Keratinocyte (primary cell): ENCODE results near the gene R3HDM2. TPM values are rescaled to one million over a fixed set of nuclear protein-coding genes. Genes with fewer than 3 reads are reported as not detected.

Source experiments
- DNase-seq: peaks from one replicate; pipeline ENCODE4 v3.0.0-alpha.2; 2011; ENCODE audit warnings: low read depth, missing footprints, low spot score
- FAIRE-seq: peaks from 2 replicates; lab custom pipeline; 2011; peaks lifted over from hg19 to GRCh38; lab: Jason Lieb, UNC
- H2AFZ ChIP-seq: 2 replicates; pipeline ENCODE4 v1.6.0; 2012; ENCODE audit warnings: low read length, control low read depth, inconsistent platforms; ENCODE audit not compliant: control insufficient read depth
- H3K27ac ChIP-seq: 2 replicates; pipeline ENCODE4 v1.5.1; 2011; ENCODE audit warnings: low read length; ENCODE audit not compliant: control insufficient read depth, insufficient read depth
- H3K27me3 ChIP-seq: 3 replicates; pipeline ENCODE4 v1.6.0; 2011; ENCODE audit warnings: low read length; ENCODE audit not compliant: control insufficient read depth, insufficient read depth; ENCODE audit errors: extremely low read depth
- H3K36me3 ChIP-seq, 2 experiments: 2 replicates in 1 of 2; 3 replicates in 1 of 2; pipeline ENCODE4 v1.5.1; 2011; ENCODE audit warnings: low read length in 2 of 2, mild to moderate bottlenecking in 1 of 2; ENCODE audit not compliant: control insufficient read depth in 2 of 2, insufficient read depth in 2 of 2; ENCODE audit errors: extremely low read depth in 1 of 2
- H3K4me1 ChIP-seq: 3 replicates; pipeline ENCODE4 v1.5.1; 2011; ENCODE audit warnings: low read length; ENCODE audit not compliant: control insufficient read depth, insufficient read depth; ENCODE audit errors: extremely low read depth
- H3K4me2 ChIP-seq: 3 replicates; pipeline ENCODE4 v1.6.0; 2011; ENCODE audit warnings: low read depth, low read length; ENCODE audit not compliant: control insufficient read depth, insufficient read depth; ENCODE audit errors: extremely low read depth
- H3K4me3 ChIP-seq, 3 experiments: fragments of 200-600 bp in 1 of 3; sonication (generic) in 1 of 3; 2 replicates in 2 of 3; 3 replicates in 1 of 3; pipeline ENCODE4 v1.5.1; 2011 to 2016; ENCODE audit warnings: low read length in 3 of 3, mild to moderate bottlenecking in 3 of 3, control low read depth in 2 of 3, inconsistent platforms in 1 of 3, low read depth in 1 of 3, mixed read lengths in 1 of 3, mixed run types in 1 of 3, moderate library complexity in 1 of 3; ENCODE audit not compliant: control insufficient read depth in 2 of 3, insufficient read depth in 2 of 3; ENCODE audit errors: extremely low read depth in 1 of 3
- H3K79me2 ChIP-seq: 2 replicates; pipeline ENCODE4 v1.6.0; 2012; ENCODE audit warnings: low read length; ENCODE audit not compliant: control insufficient read depth, insufficient read depth
- H3K9ac ChIP-seq: 3 replicates; pipeline ENCODE4 v1.6.0; 2011; ENCODE audit warnings: low read length; ENCODE audit not compliant: control insufficient read depth, insufficient read depth; ENCODE audit errors: extremely low read depth
- H3K9me1 ChIP-seq: 3 replicates; pipeline ENCODE4 v1.6.0; 2011; ENCODE audit warnings: low read length; ENCODE audit not compliant: control insufficient read depth, insufficient read depth; ENCODE audit errors: extremely low read depth
- H3K9me3 ChIP-seq: 2 replicates; pipeline ENCODE4 v1.5.1; 2012; ENCODE audit warnings: low read depth, low read length; ENCODE audit not compliant: control insufficient read depth
- H4K20me1 ChIP-seq: 3 replicates; pipeline ENCODE4 v1.6.0; 2011; ENCODE audit warnings: low read length; ENCODE audit not compliant: control insufficient read depth, insufficient read depth; ENCODE audit errors: extremely low read depth
- CTCF ChIP-seq, 3 experiments: IDR thresholded peaks in 1 of 3; conservative IDR thresholded peaks in 1 of 3; optimal IDR thresholded peaks in 1 of 3; 2 replicates in 2 of 3; 3 replicates in 1 of 3; pipeline versions ENCODE3 to v1.5.1; 2011; ENCODE audit warnings: low read length in 3 of 3, mild to moderate bottlenecking in 3 of 3, moderate library complexity in 2 of 3, control low read depth in 1 of 3, inconsistent platforms in 1 of 3; ENCODE audit not compliant: insufficient read depth in 2 of 3; ENCODE audit errors: extremely low read depth in 1 of 3
- EZH2 ChIP-seq: IDR thresholded peaks from one replicate; pipeline ENCODE4 v1.6.1; 2012; ENCODE audit warnings: inconsistent platforms, mild to moderate bottlenecking, low read length, moderate library complexity
- dilution Hi-C: fragments of 300-500 bp; cut with MboI; formaldehyde crosslinking; loops from one replicate; pipeline ENCODE4 v1.7.0; 2020; ENCODE audit warnings: low sequenced_read_pairs; ENCODE audit not compliant: extremely low pct_ligation_motif_present
- polyA plus RNA-seq, 5 experiments: library from polyadenylated mRNA; depleted of rRNA in 3 of 5; stranded (reverse) in 3 of 5; stranded (forward) in 1 of 5; unstranded in 1 of 5; fragments of >200 nt; gene quantifications; 1 replicate in 1 of 5; 2 replicates in 3 of 5; 3 replicates in 1 of 5; pipeline versions ENCODE4 v1.2.1 to v1.2.3, GENCODE V29; 2011 to 2012; ENCODE audit warnings: missing spikeins in 2 of 5, low read depth in 1 of 5, low replicate concordance in 1 of 5

Gene R3HDM2
- polyA plus RNA-seq, 1 donor (not counting 4 experiments of a cell fraction or from before 2014, with no cell fraction given), result 11.1 TPM

DNA sequence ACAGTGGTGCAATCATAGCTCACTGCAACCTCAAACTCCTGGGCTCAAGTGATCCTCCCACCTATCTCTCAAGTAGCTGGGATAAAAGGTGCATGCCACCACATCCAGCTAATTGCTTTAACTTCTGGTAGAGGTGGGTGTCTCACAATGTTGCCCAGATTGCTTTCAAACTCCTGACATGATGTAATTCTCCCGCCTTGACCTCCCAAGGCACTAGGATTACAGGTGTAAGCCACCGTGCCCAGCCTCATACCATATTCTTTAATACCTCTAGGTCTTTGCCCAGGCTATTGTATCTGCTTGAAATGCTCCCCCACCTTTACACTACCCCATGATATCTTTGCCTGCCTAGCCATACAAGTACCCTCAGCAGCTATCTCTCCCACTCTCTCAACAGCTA lies 11.3 kb downstream of the R3HDM2 start:
- Histone ChIP-seq H3K36me3 (peaks cover 0 to 8% of the 10 kb centered on the region in 2 experiments), H3K27me3 (no peaks in the 10 kb centered on the region), H3K4me2 (no peak overlapping the region), H3K9ac (no peak overlapping the region), H3K27ac (no peak overlapping the region), H2AFZ (no peak overlapping the region), H3K4me1 (peaks cover 2% of the 10 kb centered on the region), H4K20me1 (no peaks in the 10 kb centered on the region), H3K4me3 (no peak overlapping the region), H3K79me2 (peaks cover 20% of the 10 kb centered on the region), H3K9me3 (no peaks in the 10 kb centered on the region), H3K9me1 (no peaks in the 10 kb centered on the region)
- no peak for DNase-seq
- dilution Hi-C loops, result no loop called here
- FAIRE-seq, result no peak
- no peak for TF ChIP-seq CTCF (optimal IDR thresholded peaks at IDR 0.05 in 1 of 3, IDR thresholded peaks at IDR 0.05 in 1 of 3, conservative IDR thresholded peaks at IDR 0.05 in 1 of 3; ENCODE audit: extremely low read depth in 1 of 3, insufficient read depth in 2 of 3, low read length in 3 of 3)
- TF ChIP-seq EZH2, result no peak

- TF ChIP-seq EZH2 (no peak), CTCF (optimal IDR thresholded peaks at IDR 0.05 in 1 of 3, IDR thresholded peaks at IDR 0.05 in 1 of 3, conservative IDR thresholded peaks at IDR 0.05 in 1 of 3; ENCODE audit: extremely low read depth in 1 of 3, insufficient read depth in 2 of 3, low read length in 3 of 3) (no peak)
- H4K20me1 ChIP-seq, result no peaks in the 10 kb centered on the region
- dilution Hi-C loops, result no loop called here
These were observed 12.6 kb downstream of the R3HDM2 start for GRCh38 chr12:57418255-57418654.

More at GRCh38 chr12:57418255-57418654, 12.6 kb downstream of the R3HDM2 start:
- H3K36me3 ChIP-seq, result peaks cover 0 to 8% of the 10 kb centered on the region in 2 experiments
- peaks cover 17% of the 10 kb centered on the region for H3K79me2 ChIP-seq
- no peaks in the 10 kb centered on the region for H3K9me3 ChIP-seq
- peaks cover 2% of the 10 kb centered on the region for H3K4me1 ChIP-seq
- H3K27me3 ChIP-seq, result no peaks in the 10 kb centered on the region
- no peaks in the 10 kb centered on the region for H3K9me1 ChIP-seq
- FAIRE-seq (no peak), DNase-seq (no peak)
- H3K27ac ChIP-seq, result no peak overlapping the region
- H2AFZ ChIP-seq, result no peak overlapping the region
- H3K4me3 ChIP-seq, result no peak overlapping the region
- H3K4me2 ChIP-seq, result no peak overlapping the region
- no peak overlapping the region for H3K9ac ChIP-seq
